Esophagus squamous epithelium (tissue), 5 donors: ENCODE measurements around the gene KIF18B. TPM values are rescaled to one million over a fixed set of nuclear protein-coding genes. Genes with fewer than 3 reads are reported as not detected.

Source experiments
- DNase-seq: peaks from one replicate; lab custom pipeline; 2025; lab: John Stamatoyannopoulos, UW
- H3K27ac ChIP-seq, 4 donors: fragments of 200-600 bp; sonication (generic); one replicate each; pipeline ENCODE4 v1.5.1; 2016 to 2019; ENCODE audit warnings: mild to moderate bottlenecking in 1 of 4
- H3K27me3 ChIP-seq, 4 donors: fragments of 200-600 bp; sonication (generic); 1 replicate in 3 of 4; 2 replicates in 1 of 4; pipeline versions ENCODE4 v1.5.1 to v1.6.0; 2017 to 2021; ENCODE audit warnings: antibody characterized with exemption in 1 of 4
- H3K36me3 ChIP-seq, 3 donors: fragments of 200-600 bp; sonication (generic); one replicate each; pipeline ENCODE4 v1.5.1; 2016 to 2019
- H3K4me1 ChIP-seq, 3 donors: fragments of 200-600 bp; sonication (generic); one replicate each; pipeline ENCODE4 v1.5.1; 2017 to 2019
- H3K4me3 ChIP-seq, 4 donors: fragments of 200-600 bp; sonication (generic); 1 replicate in 3 of 4; 2 replicates in 1 of 4; pipeline ENCODE4 v1.5.1; 2016 to 2019; ENCODE audit warnings: mild to moderate bottlenecking in 2 of 4, moderate library complexity in 1 of 4
- H3K9me3 ChIP-seq, 3 donors: fragments of 200-600 bp; sonication (generic); one replicate each; pipeline ENCODE4 v1.5.1; 2016 to 2019
- POLR2A ChIP-seq, 4 donors: fragments of 450-650 bp; IDR thresholded peaks; one replicate each; pipeline ENCODE4 v1.6.1; 2017; ENCODE audit warnings: antibody characterized with exemption in 4 of 4, mild to moderate bottlenecking in 4 of 4, moderate library complexity in 3 of 4
- WGBS, 2 donors: methylation state at CpG; one replicate each; pipeline ENCODE4 v1.1.5; 2018; 5-methylcytosine and 5-hydroxymethylcytosine counted together
- intact Hi-C: fragments of 100-400 bp; cut with DNase I; formaldehyde crosslinking; loops from one replicate; pipeline ENCODE4 v1.15.0; 2022
- total RNA-seq, 4 donors: library from RNA; depleted of rRNA; stranded (reverse); fragments of >200 nt; gene quantifications; one replicate each; pipeline ENCODE4 v1.1.0, GENCODE V29; 2016
- TF ChIP-seq, protein P1 (sequence below), 6 experiments: fragments of 450-650 bp in 4 of 6; fragments of 200-600 bp in 2 of 6; sonication (generic) in 2 of 6; IDR thresholded peaks; one replicate each; pipeline ENCODE4 v1.5.1; 2016 to 2019; ENCODE audit warnings: antibody characterized with exemption in 6 of 6, mild to moderate bottlenecking in 4 of 6, moderate library complexity in 4 of 6
- donor health status: DM: yes; HTN: yes; CAD: no.

KIF18B gene
- total RNA-seq, 4 donors from 2014 or later = 3.3 to 11.1 (median 4.8) TPM

DNA sequence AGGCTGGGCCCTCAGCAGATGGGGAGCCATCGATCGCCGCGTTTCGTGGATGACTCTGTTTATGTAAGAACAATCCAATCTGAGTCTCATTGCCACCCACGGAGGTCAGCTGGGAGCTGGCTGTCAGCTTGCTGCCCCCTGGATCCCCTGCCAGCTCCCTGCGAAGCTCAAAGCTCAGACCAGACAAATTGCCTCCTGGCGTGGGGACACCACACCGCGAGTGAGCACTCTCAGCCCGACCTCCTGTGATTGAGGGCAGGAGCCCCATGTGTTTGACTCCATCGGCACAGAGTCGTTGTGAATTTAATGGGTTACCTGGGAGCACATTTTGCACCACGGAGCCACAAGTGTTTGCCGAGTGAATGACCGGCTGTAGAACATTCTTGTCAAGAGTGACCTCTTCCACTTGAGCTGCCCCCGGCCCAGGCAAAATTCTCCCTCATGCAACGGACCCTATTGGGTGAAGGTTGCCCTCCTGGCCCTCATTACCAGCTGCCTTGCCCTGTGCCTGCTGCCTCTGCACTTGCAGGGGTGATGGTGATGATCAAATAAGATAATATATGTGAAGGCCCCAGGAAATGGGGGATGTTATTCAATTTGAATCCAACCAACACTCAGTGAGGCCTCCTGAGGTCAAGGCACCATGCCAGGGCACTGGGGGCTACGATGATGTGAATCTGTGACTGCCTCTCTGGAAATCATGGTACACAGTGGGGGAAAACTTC, 24.7 kb downstream of the KIF18B start:
- intact Hi-C loops = loop anchor here (5.0 kb wide), 1 partner anchor 99 kb away; no protein-coding TSS in a partner anchor
- 80 to 90% methylated on average over 8 to 14 of the region's 19 CpGs for WGBS, 2 donors

DNA sequence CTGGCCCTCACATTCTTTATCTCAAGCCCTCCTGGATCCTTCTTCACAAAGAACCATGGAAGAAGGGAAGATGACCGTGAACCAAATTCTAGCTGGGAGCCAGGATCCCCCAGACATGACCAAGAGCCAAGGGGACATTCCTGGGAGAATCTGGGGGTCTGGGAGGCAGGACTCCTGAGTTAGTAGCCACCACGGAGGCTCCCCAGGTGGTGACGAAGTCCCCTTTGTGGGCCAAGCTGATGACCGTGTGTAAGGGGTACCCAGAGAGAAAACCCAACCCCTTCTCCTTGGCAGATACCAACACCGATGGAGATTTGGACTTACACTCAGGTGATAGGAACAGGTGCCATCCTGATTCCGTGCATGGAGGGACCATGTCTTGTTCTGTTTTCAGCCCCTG, 25.4 kb downstream of the KIF18B start:
- peaks cover 0 to 6% (median 0%) of the 10 kb centered on the region in 3 donors for H3K36me3 ChIP-seq
- H3K4me1 ChIP-seq = peaks cover 11 to 27% (median 14%) of the 10 kb centered on the region in 3 donors
- no peaks in the 10 kb centered on the region for H3K9me3 ChIP-seq
- 83 to 92% methylated on average over 4 of the region's 6 CpGs for WGBS, 2 donors
- TF ChIP-seq, protein P1, sequence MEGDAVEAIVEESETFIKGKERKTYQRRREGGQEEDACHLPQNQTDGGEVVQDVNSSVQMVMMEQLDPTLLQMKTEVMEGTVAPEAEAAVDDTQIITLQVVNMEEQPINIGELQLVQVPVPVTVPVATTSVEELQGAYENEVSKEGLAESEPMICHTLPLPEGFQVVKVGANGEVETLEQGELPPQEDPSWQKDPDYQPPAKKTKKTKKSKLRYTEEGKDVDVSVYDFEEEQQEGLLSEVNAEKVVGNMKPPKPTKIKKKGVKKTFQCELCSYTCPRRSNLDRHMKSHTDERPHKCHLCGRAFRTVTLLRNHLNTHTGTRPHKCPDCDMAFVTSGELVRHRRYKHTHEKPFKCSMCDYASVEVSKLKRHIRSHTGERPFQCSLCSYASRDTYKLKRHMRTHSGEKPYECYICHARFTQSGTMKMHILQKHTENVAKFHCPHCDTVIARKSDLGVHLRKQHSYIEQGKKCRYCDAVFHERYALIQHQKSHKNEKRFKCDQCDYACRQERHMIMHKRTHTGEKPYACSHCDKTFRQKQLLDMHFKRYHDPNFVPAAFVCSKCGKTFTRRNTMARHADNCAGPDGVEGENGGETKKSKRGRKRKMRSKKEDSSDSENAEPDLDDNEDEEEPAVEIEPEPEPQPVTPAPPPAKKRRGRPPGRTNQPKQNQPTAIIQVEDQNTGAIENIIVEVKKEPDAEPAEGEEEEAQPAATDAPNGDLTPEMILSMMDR (IDR thresholded peaks at IDR 0.05) = no peak
- TF ChIP-seq POLR2A (IDR thresholded peaks at IDR 0.05) = no peak
- DNase-seq = no peak
- H3K27me3 ChIP-seq = no peaks in the 10 kb centered on the region
- intact Hi-C loops = loop anchor here (5.0 kb wide), 1 partner anchor 100 kb away; no protein-coding TSS in a partner anchor
- H3K27ac ChIP-seq = no peak overlapping the region
- H3K4me3 ChIP-seq = no peak overlapping the region

More for the DNA sequence above, 24.7 kb downstream of the KIF18B start:
- no peaks in the 10 kb centered on the region for H3K9me3 ChIP-seq
- no peak overlapping the region for H3K4me3 ChIP-seq
- TF ChIP-seq, protein P1 (IDR thresholded peaks at IDR 0.05) = no peak
- no peak for TF ChIP-seq POLR2A (IDR thresholded peaks at IDR 0.05)
- no peaks in the 10 kb centered on the region for H3K27me3 ChIP-seq
- no peak for DNase-seq
- H3K27ac ChIP-seq = no peak overlapping the region
- peaks cover 0 to 9% (median 0%) of the 10 kb centered on the region in 3 donors for H3K36me3 ChIP-seq
- H3K4me1 ChIP-seq = peaks cover 4 to 19% (median 7%) of the 10 kb centered on the region in 3 donors

DNA sequence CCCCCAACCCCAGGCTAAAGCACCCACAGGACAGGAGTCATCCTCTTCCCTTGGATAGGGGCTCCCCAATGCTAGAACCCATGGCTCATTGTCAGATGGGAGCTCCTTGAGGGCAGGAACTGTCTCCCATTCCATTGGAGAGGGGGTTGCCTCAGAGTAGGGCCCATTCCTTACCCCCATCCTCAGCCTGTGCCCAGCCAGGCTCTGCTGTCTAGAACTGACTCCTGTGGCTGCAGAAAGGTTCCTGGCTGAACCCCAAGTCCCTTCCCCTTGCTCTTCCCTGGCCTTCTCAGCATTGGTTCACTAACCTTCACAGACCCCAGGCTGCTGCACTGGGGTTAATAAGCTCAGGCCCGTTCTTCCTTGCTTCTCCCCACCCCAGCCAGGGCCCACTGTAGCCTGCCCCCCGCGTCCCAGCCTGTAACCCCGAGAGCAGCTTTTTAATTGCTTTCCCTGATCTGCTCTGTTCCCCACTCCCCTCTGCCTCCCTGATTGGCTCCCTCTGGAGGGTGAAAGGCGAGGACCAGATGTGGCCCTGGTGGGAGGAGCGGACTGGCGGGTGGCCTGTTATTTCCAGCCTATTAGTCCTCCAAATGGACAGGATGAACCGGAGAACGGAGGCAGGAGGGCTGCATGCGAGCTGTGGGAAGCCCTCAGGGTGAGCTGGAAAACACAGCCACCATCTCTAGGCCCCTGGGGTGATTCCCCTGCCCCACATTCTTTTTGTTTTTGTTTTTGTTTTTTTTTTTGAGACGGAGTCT, 26.3 kb downstream of the KIF18B start:
- Histone ChIP-seq H3K27me3 (no peaks in the 10 kb centered on the region), H3K9me3 (no peaks in the 10 kb centered on the region), H3K4me1 (peaks cover 17 to 35% (median 23%) of the 10 kb centered on the region in 3 donors), H3K36me3 (peaks cover 0 to 6% (median 0%) of the 10 kb centered on the region in 3 donors), H3K4me3 (no peak overlapping the region), H3K27ac (no peak overlapping the region)
- TF ChIP-seq POLR2A (IDR thresholded peaks at IDR 0.05) = no peak
- TF ChIP-seq, protein P1 (IDR thresholded peaks at IDR 0.05) = no peak
- DNase-seq = no peak
- WGBS, 2 donors = 70 to 73% methylated on average over 7 to 8 of the region's 11 CpGs
- intact Hi-C loops = loop anchor here (5.0 kb wide), 1 partner anchor 101 kb away; no protein-coding TSS in a partner anchor

DNA sequence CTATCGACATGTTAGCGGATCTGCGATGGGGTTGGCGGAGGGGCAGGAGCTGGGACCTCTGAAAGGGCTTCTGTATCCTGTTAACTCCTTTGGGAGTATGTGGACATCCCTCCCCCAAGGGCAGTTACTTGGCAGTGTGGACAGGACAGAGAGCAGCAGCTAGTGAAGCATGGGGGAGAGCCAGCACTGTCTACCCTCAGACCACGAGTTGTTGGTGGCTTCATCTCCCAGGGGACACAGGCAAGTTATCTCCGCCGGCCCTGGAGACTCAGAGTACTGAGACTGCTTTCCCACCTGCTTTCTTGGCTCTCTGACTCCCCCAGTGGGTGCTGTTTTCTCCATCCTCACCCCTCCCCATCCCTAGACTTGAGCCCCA, 27.0 kb downstream of the KIF18B start:
- Histone ChIP-seq H3K27me3 (no peaks in the 10 kb centered on the region), H3K9me3 (no peaks in the 10 kb centered on the region), H3K4me1 (peaks cover 21 to 43% (median 27%) of the 10 kb centered on the region in 3 donors), H3K27ac (no peak overlapping the region), H3K36me3 (no peaks in the 10 kb centered on the region), H3K4me3 (no peak overlapping the region)
- intact Hi-C loops = loop anchor here (5.0 kb wide), 1 partner anchor 102 kb away; no protein-coding TSS in a partner anchor
- DNase-seq = no peak
- 42 to 82% methylated on average over 2 to 7 of the region's 7 CpGs for WGBS, 2 donors
- TF ChIP-seq POLR2A (IDR thresholded peaks at IDR 0.05) = no peak
- TF ChIP-seq, protein P1 (IDR thresholded peaks at IDR 0.05) = no peak
